HG03521 (cell line): Measurements from ENCODE around the gene NKAP.
"Not testable (repeated sequence)": the region's sequence is repeated elsewhere in the genome, so short reads cannot be mapped to it uniquely, and the experiment has no call there.

Experiments
- ATAC-seq: cut with Tn5 transposase; IDR thresholded peaks from one replicate; pipeline ENCODE4 v1.9.1; 2021; ENCODE audit warnings: mild to moderate bottlenecking, moderate library complexity; ENCODE audit not compliant: unreplicated experiment

Gene NKAP

GRCh38 chrX:119943185-119943988, at the start of gene NKAP:
TSS of gene NKAP (minus strand) at chrX:119943751. CDS start at chrX:119943605, 146 bp downstream.
- peak; percentile 81 for ATAC-seq

DNA sequence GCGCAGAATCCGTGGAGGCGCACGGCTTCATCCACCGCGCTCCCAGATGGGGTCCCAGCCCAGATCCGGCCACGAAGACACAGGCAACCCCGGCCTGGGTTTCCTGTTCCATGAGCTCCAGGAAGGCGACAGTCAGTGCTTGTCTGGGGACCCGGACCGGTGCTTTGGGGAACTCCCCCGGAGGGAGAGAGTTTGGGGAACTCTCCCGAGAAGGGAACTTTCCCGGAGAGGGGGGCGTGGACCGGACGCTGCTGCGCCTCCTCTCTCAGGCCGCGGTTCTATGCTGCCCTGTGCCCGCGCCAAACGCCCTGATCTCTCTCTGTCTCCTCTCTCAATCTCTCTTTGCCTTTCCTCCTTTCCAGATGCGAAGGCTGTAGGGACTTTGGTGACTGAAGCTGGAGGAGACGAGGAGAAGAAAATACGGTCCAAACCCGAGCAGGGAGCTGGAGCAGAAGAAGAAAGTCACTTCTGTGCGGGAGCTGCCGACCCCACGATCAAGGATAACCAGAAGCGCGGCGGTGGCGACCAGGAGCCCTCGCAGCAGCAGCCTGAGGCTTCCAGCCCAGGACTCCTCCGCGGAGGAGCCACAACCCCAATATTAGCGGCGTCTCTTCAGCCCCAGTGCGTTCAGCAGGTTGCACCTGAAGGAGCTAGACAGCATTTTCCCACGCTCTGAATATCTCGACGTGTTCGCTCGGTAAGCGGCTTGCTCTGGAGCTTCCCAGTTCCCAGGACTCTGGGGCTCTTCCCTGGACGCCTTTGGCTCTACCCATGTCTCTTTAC, 47.6 kb upstream of the NKAP start:
- ATAC-seq, result no peak

DNA sequence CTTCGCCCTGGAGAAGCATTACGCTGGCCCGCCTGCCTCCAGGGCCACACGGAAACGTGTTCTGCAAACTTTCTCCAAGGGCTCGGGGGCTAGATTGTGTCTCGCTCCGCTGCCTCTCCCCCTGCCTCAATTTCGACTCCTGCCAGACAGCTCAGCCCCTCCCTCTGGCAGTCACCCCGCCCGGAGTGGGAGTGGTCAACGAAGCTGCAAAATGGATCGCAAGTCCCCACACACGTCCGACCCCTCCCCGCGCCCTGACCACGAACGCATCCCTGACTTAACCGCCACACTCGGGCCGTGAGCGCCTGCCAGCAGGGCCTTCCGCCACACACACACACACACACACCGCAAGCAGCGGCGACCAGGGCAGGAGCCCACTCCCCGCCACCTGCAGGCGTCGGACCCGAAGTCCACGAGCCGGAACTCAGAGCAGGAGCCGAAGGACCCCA, 47.0 kb upstream of the NKAP start:
- no peak for ATAC-seq

DNA sequence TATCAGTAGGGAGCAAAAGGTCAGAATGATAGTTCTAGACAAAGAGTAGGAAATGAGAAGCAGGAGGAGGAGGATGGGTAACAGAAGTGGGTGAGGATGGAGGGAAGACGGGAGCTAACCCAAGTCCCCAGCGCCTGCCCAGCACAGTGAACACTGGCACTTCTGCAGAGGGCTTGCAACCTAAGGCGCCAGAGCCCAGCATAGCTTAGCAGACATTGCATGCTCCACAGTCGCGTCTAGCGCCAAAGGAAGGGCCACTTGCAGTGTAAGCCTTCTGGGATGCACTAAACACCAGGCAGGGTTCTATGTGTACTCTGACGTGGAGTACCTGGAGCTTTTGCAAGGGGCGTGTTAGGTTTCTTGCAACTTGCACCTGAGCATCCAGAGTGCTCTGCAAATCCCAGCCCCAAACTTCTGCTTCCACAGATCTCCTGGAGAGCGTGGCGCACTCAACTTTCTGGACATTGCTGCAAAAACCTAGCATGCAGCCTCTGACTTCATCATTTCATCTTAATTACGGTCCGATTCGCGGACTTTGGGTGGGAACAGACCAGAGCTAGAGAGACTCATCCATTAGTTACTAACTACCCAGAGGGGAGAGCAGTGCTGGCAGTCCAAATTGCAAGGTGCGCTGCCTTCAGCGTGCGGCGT, 46.5 kb upstream of the NKAP start:
- ATAC-seq, result no peak

GRCh38 chrX:119986203-119986602, 42.7 kb upstream of the NKAP start:
- no peak for ATAC-seq

DNA sequence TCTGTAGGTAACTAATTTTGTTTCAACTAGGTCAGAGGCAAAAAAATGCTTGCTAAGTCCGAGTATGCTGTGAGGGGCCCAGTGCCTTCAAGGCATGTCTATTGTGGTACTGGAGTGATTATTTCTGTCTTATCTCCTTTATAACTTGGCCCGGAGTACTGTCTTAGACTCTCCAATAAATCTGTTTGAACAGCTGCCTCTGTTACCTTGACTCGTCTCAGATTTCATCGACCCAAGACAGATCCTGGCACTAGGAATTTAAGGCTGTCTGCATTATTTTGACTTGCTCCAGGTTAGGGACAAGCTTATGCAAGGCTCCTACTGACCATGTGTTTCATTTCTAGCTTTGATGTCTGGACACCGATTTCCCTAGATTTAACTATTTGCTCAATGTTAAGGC, 41.1 kb upstream of the NKAP start:
- no peak for ATAC-seq

DNA sequence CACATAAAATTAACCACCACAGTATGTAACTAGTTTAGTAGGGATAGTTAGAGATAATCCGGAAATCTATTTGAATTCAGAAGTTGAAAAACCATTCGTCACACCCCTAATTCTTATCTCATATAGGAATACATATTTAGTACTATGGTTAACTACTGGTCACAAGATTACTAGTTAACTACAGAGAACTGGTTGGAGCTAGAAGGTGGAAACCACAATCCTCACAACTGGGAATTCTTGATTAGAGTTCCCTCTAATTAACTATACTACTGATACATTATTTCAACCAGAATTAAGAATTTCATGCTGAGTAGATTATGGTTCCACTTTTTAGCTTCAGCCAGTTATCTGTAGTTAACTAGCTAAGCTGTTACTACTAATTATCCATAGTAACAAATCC, 39.9 kb upstream of the NKAP start:
- no peak for ATAC-seq

- no peak for ATAC-seq
Observed at GRCh38 chrX:119982145-119982544, 38.6 kb upstream of the NKAP start.

DNA sequence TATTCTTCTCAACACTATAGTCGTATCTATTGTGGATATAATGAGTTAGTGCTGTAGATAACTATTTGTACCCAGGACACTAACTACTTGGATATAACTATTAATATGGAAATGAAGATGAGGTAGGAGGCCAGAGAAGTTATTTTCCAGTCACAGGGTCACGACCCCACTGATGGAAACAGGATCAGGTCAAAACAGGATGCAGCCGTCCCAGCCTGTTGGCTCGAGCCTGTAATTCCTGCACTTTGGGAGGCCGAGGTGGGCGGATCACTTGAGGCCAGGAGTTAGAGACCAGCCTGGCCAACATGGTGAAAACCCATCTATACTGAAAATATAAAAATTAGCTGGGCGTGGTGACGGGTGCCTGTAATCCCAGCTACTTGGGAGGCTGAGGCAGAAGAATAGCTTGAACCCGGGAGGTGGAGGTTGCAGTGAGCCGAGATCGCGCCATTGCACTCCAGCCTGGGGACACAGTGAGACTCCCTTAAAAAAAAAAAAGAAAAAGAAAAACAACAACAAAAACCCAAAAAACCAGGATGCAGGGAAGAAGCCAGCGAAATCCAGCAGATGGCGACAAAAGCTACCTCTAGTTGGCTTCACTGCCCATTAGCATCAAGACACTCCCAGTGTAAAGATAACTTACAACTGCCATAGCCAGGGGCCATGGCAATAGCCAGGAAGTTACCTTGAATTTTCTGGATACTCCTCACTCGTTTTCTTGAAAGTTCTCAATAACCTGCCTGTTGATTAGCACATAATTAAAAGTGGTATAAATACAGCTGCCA, 37.9 kb upstream of the NKAP start:
- ATAC-seq, result no peak

DNA sequence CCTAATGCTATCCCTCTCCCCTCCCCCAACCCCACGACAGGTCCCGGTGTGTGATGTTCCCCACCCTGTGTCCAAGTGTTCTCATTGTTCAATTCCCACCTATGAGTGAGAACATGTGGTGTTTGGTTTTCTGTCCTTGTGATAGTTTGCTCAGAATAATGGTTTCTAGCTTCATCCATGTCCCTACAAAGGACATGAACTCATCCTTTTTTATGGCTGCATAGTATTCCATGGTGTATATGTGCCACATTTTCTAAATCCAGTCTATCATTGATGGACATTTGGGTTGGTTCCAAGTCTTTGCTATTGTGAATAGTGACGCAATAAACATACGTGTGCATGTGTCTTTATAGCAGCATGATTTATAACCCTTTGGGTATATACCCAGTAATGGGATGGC, 33.6 kb upstream of the NKAP start:
- not testable (repeated sequence) for ATAC-seq

GRCh38 chrX:119971184-119971583, 27.6 kb upstream of the NKAP start:
- no peak for ATAC-seq

DNA sequence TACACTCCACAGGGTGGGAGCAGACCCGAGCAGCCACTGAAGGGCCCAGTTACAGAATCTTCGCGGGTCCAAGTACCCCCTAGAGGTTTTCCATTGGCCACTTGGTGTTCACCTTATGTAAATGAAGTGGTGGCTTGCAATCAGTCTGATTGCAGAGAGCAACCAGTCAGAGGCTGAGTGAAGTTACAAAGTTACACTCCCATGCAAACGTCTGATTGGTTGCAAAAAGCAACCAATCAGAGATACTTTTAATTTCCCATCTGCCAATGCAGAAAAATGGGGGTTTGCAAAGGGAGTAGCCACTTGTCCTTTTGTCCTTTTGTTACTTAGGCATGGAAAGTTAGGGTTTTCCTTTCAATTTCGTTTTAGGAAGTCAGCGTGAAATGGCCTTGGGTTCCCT, 27.0 kb upstream of the NKAP start:
- ATAC-seq, result no peak

DNA sequence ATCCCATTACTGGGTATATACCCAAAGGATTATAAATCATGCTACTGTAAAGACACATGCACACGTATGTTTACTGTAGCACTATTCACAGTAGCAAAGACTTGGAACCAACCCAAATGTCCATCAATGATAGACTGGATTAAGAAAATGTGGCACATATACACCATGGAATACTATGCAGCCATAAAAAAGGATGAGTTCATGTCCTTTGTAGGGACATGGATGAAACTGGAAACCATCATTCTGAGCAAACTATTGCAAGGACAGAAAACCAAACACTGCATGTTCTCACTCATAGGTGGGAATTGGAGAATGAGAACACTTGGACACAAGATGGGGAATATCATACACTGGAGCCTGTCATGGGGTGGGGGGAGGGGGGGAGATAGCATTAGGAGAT, 23.3 kb upstream of the NKAP start:
- ATAC-seq, result not testable (repeated sequence)

GRCh38 chrX:119960625-119961024, 17.1 kb upstream of the NKAP start:
- no peak for ATAC-seq

DNA sequence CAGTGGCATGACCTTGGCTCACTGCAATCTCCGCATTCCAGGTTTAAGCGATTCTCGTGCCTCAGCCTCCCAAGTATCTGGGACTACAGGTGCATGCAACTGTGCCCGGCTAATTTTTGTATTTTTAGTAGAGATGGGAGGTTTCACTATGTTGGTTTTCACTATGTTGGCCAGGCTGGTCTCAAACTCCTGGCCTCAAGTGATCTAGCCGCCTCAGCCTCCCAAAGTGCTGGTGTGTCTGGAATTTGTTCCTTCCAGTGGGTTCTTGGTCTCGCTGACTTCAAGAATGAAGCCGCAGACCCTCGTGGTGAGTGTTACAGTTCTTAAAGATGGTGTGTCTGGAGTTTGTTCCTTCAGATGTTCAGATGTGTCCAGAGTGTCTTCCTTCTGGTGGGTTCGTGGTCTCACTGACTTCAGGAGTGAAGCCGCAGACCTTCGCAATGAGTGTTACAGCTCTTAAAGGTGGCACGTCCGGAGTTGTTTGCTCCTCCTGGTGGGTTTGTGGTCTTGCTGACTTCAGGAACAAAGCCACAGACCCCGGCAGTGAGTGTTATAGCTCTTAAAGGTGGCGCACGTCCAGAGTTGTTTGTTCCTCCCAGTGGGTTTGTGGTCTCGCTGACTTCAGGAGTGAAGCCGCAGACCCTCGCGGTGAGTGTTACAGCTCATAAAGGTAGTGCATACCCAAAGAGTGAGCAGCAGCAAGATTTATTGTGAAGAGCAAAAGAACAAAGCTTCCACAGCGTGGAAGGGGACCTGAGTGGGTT, 12.4 kb upstream of the NKAP start:
- ATAC-seq, result not testable (repeated sequence)

- no peak for ATAC-seq
Observed at GRCh38 chrX:119954374-119954773, 10.8 kb upstream of the NKAP start.

DNA sequence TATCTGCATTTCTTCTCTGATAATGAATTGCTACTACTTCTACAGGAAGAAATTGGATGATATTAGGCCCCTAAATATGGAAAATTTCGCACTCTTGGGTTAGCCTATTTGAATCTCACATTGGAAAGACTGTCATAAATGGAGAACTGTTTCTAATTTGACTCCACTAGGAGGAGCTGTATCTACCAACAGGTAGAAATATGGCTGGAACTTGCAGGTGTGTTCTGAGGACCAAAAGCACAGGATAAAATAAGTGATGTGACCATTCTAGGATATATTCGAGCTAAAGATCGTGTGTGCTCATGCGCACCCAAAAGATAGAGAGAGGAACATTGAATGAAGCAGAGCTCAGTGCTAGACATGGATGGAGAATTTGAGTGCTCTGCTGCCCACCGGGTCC, 4.8 kb upstream of the NKAP start:
- ATAC-seq, result no peak

- no peak for ATAC-seq
Observed at GRCh38 chrX:119945481-119945880, 1.9 kb upstream of the NKAP start.

GRCh38 chrX:119942831-119943184, 743 bp downstream of the NKAP start:
- no peak for ATAC-seq

DNA sequence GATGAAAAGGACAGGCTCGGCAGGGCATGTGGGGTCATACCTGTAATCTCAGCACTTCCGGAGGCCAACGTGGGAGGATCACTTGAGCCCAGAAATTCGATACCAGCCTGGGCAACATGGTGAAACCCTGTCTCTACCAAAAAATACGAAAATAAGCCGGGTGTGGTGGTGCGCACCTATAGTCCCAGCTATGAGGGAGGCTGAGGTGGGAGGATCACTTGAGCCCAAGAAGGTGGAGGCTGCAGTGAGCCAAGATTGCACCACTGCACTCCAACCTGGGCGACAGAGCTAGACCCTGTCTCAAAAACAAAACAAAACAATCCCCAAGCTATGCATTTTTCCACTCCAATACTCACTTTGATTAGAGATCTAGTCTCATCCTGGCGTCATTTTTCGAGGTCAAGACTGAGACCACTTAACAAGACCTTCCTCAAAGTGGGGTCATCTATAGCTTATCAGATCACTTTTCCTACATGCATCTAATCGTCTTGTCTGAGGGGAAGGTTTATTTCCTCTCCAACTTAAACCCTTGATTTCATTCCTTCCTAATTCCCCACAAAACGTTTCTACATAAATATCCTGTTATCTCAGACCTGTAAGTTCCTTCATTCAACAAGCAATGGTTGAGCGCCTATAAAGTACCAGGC, 1.3 kb downstream of the NKAP start:
- no peak for ATAC-seq
